Testis (tissue), 5 donors: ENCODE results near the gene TMEM50A. TPM values are rescaled to one million over a fixed set of nuclear protein-coding genes. Genes with fewer than 3 reads are reported as not detected.
"Not testable (repeated sequence)": the region's sequence is repeated elsewhere in the genome, so short reads cannot be mapped to it uniquely, and the experiment has no call there.

Source experiments
- DNase-seq: peaks from one replicate; pipeline ENCODE4 v3.0.0-alpha.2; 2019
- H3K27ac ChIP-seq, 2 donors: fragments of 200-600 bp; sonication (generic); one replicate each; pipeline ENCODE4 v1.5.1; 2019
- H3K27me3 ChIP-seq: fragments of 200-600 bp; sonication (generic); one replicate; pipeline ENCODE4 v1.5.1; 2019
- H3K36me3 ChIP-seq: fragments of 200-600 bp; sonication (generic); one replicate; pipeline ENCODE4 v1.5.1; 2017; ENCODE audit warnings: low read depth; ENCODE audit errors: missing control alignments
- H3K4me1 ChIP-seq: fragments of 200-600 bp; sonication (generic); one replicate; pipeline ENCODE4 v1.5.1; 2019
- H3K4me3 ChIP-seq, 2 donors: fragments of 200-600 bp; sonication (generic); one replicate each; pipeline ENCODE4 v1.5.1; 2017 to 2019
- H3K9me3 ChIP-seq: fragments of 200-600 bp; sonication (generic); one replicate; pipeline ENCODE4 v1.5.1; 2017
- POLR2A ChIP-seq: fragments of 450-650 bp; IDR thresholded peaks from one replicate; pipeline ENCODE4 v1.6.1; 2017; ENCODE audit warnings: antibody characterized with exemption, mild to moderate bottlenecking, moderate library complexity
- WGBS, 2 donors: methylation state at CpG; one replicate each; pipeline ENCODE4 v1.1.5; 2018; 5-methylcytosine and 5-hydroxymethylcytosine counted together
- intact Hi-C: fragments of 100-400 bp; cut with DNase I; formaldehyde crosslinking; loops from one replicate; pipeline ENCODE4 v1.15.1; 2023; ENCODE audit warnings: low total_unique reads
- long read RNA-seq, 2 donors: transcript quantifications; one replicate each; lab custom pipeline, GENCODE V29; 2026
- polyA plus RNA-seq: library from polyadenylated mRNA; stranded (reverse); fragments of 350-450 nt; fragmentation: Illumina TruSeq; extraction: RNeasy Lipid Tissue Mini Kit (QIAGEN cat#74804); gene quantifications from one replicate; pipeline ENCODE4 v1.2.3, GENCODE V29; 2014; ENCODE audit warnings: low read depth, low replicate concordance; ENCODE audit not compliant: insufficient read depth
- total RNA-seq, 2 donors: library from RNA; depleted of rRNA; stranded (reverse); fragments of >200 nt; gene quantifications; one replicate each; pipeline ENCODE4 v1.2.3, GENCODE V29; 2016
- TF ChIP-seq, protein P1 (sequence below), 3 experiments: fragments of 450-650 bp in 2 of 3; fragments of 200-600 bp in 1 of 3; sonication (generic) in 1 of 3; IDR thresholded peaks; one replicate each; pipeline ENCODE4 v1.5.1; 2016 to 2019; ENCODE audit warnings: antibody characterized with exemption in 3 of 3, mild to moderate bottlenecking in 2 of 3, moderate library complexity in 1 of 3

TMEM50A gene
- total RNA-seq (10 to 100 TPM; 52.6 to 57.2 TPM), polyA plus RNA-seq (58.0 TPM)
- long read RNA-seq, donor 1, transcript TMEM50A-201 (7 exons, 2,683 nt), result major isoform, 58 of 69 reads
- long read RNA-seq, donor 1, partial matches to known transcripts, result 8 of 69 reads
- long read RNA-seq, donor 1, other reads (novel, unspliced or antisense), result 0 of 69 reads
- long read RNA-seq, donor 2, transcript TMEM50A-201 (7 exons, 2,683 nt), result major isoform, 39 of 46 reads
- long read RNA-seq, donor 2, partial matches to known transcripts, result 6 of 46 reads
- long read RNA-seq, donor 2, other reads (novel, unspliced or antisense), result 0 of 46 reads

DNA sequence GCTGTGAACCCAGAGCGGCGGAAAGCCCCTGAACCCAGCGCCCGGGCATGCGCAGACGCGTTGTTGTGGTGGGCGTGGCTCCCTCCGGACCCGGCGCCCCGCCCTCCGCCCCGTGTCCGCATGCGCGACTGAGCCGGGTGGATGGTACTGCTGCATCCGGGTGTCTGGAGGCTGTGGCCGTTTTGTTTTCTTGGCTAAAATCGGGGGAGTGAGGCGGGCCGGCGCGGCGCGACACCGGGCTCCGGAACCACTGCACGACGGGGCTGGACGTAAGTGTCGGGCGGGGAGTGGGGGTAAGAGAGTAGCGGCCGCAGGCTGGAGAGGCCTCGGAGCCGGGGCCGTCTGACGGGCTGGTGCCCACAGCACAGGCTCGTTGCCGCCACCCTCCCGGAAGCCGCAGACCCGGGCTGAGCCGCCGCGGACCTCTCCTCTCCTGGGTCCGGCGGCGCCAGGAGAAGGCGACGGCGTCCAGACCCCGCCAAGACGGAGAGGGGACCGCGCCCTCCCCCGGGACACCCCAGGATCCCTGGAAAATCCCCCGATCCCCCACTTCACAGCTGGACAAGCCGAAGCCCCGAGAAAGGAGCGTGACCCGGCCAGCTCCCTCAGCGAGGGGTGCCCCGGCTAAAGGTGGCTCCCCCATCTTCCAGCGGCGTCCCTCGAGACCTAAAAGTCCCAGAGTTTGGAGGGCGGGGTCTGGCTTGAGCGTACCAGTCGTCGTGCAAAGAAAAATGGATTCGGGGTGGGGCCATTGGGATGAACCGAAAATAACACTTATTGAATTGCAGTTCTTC, at the start of gene TMEM50A:
TSS of gene TMEM50A (plus strand) at position 147 of the 794 bp plus-strand sequence. CDS start 2,153 bp downstream, outside the sequence.
- intact Hi-C loops, result no loop called here
- peak; percentile 32 for TF ChIP-seq POLR2A
- TF ChIP-seq, protein P1, sequence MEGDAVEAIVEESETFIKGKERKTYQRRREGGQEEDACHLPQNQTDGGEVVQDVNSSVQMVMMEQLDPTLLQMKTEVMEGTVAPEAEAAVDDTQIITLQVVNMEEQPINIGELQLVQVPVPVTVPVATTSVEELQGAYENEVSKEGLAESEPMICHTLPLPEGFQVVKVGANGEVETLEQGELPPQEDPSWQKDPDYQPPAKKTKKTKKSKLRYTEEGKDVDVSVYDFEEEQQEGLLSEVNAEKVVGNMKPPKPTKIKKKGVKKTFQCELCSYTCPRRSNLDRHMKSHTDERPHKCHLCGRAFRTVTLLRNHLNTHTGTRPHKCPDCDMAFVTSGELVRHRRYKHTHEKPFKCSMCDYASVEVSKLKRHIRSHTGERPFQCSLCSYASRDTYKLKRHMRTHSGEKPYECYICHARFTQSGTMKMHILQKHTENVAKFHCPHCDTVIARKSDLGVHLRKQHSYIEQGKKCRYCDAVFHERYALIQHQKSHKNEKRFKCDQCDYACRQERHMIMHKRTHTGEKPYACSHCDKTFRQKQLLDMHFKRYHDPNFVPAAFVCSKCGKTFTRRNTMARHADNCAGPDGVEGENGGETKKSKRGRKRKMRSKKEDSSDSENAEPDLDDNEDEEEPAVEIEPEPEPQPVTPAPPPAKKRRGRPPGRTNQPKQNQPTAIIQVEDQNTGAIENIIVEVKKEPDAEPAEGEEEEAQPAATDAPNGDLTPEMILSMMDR (IDR thresholded peaks at IDR 0.05), result no peak

DNA sequence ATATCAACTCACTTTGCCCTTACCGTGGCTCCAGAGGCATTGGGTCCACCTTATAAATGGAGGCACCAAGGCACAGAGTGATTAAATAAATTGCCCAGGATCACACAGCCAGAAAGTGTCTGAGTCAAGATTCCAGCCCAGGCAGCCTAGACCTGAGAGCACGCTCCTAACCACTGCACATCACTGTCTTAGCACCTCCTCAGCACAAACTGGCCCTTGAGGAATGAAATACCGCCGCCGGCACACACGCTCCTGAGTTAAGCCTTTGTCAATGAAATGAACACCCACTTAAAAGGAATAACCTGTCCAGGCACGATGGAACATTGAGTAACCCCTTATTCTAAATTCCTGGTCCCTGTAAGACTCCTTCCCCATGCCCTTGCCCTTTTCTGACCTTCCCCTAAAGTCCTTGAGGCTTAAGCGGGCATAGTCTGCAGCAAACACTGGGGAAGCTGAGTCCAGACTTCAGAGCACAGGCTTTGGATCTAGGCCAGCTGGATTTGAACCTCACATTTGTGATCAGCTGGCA, 49.5 kb upstream of the TMEM50A start:
- 82 to 85% methylated on average over 2 to 3 of the region's 8 CpGs for WGBS, 2 donors
- H3K4me1 ChIP-seq, intact Hi-C loops, H3K36me3 ChIP-seq, H3K9me3 ChIP-seq, H3K27me3 ChIP-seq, H3K27ac ChIP-seq, DNase-seq, H3K4me3 ChIP-seq: not testable (repeated sequence)

More for the DNA sequence above, at the start of gene TMEM50A:
- Histone ChIP-seq H3K4me3 (peak within 1 kb of the TSS; percentile 93 to 98), H3K9me3 (no peaks in the 10 kb centered on the region), H3K27ac (peak within 1 kb of the TSS; percentile 92 to 98), H3K36me3 (no peaks in the 10 kb centered on the region), H3K4me1 (peaks cover 10% of the 10 kb centered on the region), H3K27me3 (no peaks in the 10 kb centered on the region)
- peak; percentile 93 for DNase-seq
- 0 to 1% methylated on average over 6 to 62 of the region's 75 CpGs for WGBS, 2 donors

DNA sequence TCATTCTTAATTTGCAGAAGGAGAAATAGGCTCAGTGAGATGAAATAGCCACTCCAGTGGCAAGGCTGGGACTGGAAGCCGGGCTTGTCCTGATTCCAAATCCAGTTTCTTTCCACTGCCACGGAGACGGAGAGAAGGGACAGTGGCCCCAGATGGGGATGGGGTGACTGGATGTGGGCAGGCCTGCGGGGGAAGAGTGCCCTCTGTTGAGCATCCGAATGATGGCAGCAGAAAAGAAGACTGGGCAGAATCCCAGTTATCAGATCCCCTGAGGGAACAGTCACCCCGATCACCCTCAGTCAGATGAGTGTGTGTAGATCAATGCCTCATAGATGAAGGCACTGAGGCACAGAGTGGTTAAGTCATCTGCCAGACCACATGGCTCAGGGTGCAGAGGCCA, 48.1 kb upstream of the TMEM50A start:
- H3K9me3 ChIP-seq, DNase-seq, H3K27me3 ChIP-seq, H3K36me3 ChIP-seq, H3K27ac ChIP-seq, H3K4me3 ChIP-seq, H3K4me1 ChIP-seq, intact Hi-C loops: not testable (repeated sequence)
- WGBS, 2 donors, result 58 to 62% methylated on average over 4 to 5 of the region's 6 CpGs

DNA sequence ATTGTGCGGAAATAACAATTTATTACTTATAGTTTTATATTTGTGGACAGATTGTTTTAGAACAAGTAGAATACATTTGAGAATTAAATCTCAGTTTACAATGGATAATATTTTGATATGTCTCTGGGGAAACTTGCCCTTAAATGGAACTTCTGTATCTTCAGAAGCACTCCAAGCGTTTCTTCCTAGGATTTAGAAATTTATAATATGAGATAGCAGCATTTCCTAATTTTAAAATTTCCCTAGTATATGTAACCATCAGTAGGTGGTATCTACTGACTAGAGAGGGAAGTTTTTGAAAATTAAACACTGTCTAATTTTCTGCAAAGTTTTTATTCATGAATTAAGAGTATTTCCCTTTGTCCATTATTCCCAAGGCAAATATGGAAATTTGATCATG, 44.7 kb upstream of the TMEM50A start:
- H3K36me3 ChIP-seq, H3K27ac ChIP-seq, intact Hi-C loops, DNase-seq, H3K4me1 ChIP-seq, H3K4me3 ChIP-seq, H3K9me3 ChIP-seq, H3K27me3 ChIP-seq: not testable (repeated sequence)
- 90 to 93% methylated on average over 2 of the region's 2 CpGs for WGBS, 2 donors

DNA sequence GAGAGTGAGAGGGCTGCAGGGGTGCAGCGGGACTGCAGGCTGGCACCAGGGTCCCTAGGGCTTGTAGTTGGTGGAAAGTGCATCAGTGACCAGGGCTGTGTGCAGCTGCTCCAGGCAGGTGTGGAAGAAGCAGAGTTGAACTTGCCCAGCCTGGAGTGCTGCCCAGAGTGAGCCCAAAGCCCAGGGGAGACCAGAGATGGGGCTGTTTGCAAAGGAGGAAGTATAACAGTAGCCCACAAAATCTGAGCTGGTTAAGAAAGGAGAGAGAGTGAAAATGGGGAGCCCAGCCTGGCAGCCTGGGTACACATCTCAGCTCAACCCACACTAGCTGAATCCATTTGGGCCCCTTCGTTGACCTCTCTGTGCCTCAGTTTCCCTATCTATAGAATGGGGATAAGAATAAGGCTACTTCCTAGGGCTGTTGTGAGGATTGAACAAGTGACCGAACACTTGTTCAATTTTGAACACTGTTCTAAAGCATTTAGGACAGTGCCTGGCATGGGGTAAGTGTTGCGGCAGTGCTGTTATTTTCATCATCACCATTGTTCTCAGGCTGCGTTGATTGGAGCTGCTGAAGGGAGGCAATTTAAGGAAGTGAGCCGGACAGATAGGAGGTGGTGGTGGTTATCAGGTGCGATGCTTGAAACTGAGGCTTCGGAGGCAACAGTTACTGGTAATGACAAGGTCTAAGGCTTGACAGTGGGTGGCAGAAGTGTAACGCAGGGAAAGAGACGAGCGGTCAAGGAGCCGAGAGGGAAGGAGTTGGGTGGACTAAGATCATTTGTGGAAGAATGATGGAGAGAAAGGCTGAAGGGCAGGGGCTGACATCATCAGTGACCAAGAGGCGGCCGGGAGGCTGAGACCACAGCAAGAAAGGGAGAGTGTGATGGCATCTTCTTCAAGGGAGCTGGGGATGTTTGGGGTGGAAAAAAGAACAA, 43.0 kb upstream of the TMEM50A start:
- H3K4me1 ChIP-seq, H3K27ac ChIP-seq, H3K4me3 ChIP-seq, H3K9me3 ChIP-seq, H3K27me3 ChIP-seq, intact Hi-C loops, H3K36me3 ChIP-seq, DNase-seq: not testable (repeated sequence)
- WGBS, 2 donors, result 80 to 84% methylated on average over 3 to 5 of the region's 14 CpGs

DNA sequence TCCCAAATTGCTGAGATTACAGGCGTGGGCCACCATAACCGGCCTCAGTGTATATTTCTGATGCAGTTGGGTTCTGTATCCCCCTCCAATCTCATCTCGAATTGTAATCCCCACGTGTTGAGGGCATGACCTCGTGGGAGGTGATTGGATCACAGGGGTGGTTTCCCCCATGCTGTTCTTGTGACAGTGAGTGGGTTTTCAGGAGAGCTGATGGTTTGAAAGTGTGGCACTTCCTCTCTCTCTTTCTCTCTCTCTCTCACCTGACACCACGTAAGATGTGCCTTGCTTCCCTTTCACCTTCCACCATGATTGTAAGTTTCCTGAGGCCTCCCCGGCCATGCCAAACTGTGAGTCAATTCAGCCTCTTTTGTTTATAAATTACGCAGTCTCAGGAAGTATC, 41.6 kb upstream of the TMEM50A start:
- H3K36me3 ChIP-seq, result not testable (repeated sequence)

DNA sequence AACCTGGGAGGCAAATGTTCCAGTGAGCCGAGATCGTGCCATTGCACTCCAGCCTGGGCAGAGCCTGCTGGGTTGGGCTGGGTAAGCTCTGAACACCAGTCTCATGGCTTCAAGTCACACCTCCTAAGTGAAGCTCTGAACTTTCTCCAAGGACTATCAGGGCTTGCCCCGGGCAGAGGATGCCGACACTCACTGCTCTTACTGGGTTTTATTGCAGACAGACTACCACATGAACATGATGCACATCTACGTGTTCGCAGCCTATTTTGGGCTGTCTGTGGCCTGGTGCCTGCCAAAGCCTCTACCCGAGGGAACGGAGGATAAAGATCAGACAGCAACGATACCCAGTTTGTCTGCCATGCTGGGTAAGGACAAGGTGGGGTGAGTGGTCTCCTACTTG, 37.4 kb upstream of the TMEM50A start:
- H3K27ac ChIP-seq, H3K36me3 ChIP-seq, H3K27me3 ChIP-seq, H3K9me3 ChIP-seq, H3K4me3 ChIP-seq, intact Hi-C loops, H3K4me1 ChIP-seq, DNase-seq: not testable (repeated sequence)
- WGBS, 2 donors, result 87 to 96% methylated on average over 7 to 9 of the region's 9 CpGs

More for the DNA sequence above, 41.6 kb upstream of the TMEM50A start:
- H3K27ac ChIP-seq, H3K4me1 ChIP-seq, intact Hi-C loops, DNase-seq, H3K4me3 ChIP-seq, H3K27me3 ChIP-seq, H3K9me3 ChIP-seq: not testable (repeated sequence)
- 80 to 97% methylated on average over 6 to 8 of the region's 8 CpGs for WGBS, 2 donors

DNA sequence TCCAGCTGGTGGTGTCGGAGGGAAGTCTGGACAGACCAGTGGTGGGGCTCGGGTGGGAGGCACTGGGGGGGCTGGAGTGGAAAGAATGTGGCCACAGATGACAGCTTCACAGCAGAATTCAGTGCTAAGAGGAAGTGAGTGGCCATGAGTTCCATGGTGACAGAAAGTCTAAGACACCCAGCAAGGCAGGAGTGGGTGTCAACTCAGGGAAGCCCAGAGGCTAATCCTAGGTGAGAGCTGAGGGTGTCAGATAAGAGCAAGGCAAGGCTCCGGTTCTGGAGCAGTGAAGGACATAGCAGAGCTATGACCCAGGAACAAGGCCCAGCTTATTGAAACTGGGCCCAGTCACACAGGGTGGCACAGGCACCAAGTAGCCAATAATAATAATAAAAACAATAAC, 35.8 kb upstream of the TMEM50A start:
- H3K36me3 ChIP-seq, H3K9me3 ChIP-seq, H3K27ac ChIP-seq, intact Hi-C loops, H3K4me3 ChIP-seq, H3K27me3 ChIP-seq, H3K4me1 ChIP-seq, DNase-seq: not testable (repeated sequence)
- 84 to 89% methylated on average over 3 of the region's 3 CpGs for WGBS, 2 donors

DNA sequence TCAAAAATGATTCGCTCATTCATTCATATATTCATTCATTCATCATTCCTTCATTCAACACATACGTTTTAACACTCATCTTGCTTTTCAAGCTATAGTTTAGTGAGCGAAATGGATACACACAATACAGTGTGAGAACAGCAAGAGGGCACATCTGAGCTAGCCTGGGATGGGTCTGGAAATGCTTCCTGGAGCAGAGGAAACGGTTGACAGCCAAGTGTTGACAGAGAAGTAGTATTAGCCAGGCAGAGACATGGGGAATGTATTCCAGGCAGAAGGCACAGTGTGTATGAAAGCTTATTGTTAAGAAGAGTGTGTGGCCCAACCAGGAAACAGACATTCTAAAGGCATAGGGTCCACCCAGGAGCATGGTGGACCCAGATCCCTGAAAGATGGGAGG, 33.2 kb upstream of the TMEM50A start:
- 85 to 92% methylated on average over 4 of the region's 4 CpGs for WGBS, 2 donors
- intact Hi-C loops, result not testable (repeated sequence)

DNA sequence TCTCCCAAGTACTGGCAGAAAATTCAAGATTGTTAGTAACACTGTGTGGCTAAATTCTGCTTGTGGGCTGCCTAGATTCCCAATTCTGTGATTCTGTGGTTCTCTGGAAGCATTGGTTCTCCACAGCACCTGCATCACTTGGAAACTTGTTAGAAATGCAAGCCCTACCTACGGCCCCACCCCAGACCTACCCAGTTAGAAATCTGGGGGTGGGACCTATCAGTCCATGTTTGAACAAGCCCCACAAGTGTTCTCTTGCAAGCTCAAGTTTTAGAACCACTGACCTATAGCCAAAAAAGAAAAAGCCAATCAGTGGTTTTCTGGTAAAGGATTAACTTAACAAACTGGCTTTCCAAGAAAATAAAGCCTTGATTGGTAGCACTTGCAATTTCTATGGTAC, 30.0 kb upstream of the TMEM50A start:
- H3K4me3 ChIP-seq, H3K9me3 ChIP-seq, DNase-seq, H3K27me3 ChIP-seq, intact Hi-C loops, H3K27ac ChIP-seq, H3K36me3 ChIP-seq, H3K4me1 ChIP-seq: not testable (repeated sequence)
- no CpG with 5 or more reads among the region's 1 CpG for WGBS, 2 donors

More for the DNA sequence above, 33.2 kb upstream of the TMEM50A start:
- not testable (repeated sequence) for H3K36me3 ChIP-seq, H3K27ac ChIP-seq, H3K27me3 ChIP-seq, H3K4me1 ChIP-seq, H3K9me3 ChIP-seq, H3K4me3 ChIP-seq, DNase-seq
